Glomerular visceral epithelial cell (primary cell): Measurements from ENCODE around the gene HSPA5.

ENCODE experiments used
- DNase-seq: peaks from one replicate; pipeline ENCODE4 v3.0.0-alpha.2; 2016; ENCODE audit errors: extremely low spot score

HSPA5 gene

DNA sequence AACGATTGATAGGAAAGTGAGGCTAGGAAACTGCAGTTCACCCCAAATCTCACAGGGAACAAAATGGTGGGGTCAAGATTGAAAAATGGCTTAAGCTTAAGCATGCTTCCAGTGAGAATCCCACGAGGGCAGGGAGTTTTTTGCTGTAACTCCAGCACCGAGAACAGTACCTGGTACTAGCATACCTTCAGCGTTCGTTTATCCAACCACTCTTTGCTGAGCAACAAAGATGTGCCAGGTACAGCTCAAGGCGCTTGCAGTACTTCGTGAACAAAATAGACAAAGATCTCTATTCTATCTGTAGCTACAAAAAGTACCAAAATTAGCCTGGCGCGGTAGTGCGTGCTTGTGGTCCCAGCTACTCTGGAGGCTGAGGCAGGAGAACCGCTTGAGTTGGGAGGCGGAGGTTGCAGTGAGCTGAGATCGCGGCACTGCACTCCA, 50.8 kb downstream of the HSPA5 start:
- no peak for DNase-seq

- DNase-seq: peak; percentile 92
Measured at GRCh38 chr9:125189361-125190289, 51.5 kb downstream of the HSPA5 start, which contains the start of gene PPP6C. Gene PPP6C, minus strand, starts transcription at chr9:125189803. Its CDS starts 85 bp downstream, at chr9:125189718.

DNA sequence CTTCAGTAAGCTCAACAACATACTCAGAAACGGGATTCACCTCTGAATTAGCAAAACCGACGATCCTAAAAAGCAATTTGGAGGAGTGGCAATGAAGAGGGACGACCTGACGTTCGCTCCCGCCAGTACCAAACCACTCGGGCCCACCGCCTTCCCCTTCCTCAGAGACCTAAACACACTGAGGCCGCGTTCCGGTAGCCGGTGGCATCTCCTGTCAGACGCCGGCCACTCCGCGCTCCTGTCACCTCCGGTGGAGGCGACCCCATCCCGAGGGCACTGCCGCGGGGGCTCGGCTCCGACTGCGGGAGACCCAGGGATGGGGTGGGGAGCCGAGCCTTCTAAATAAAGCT, 52.2 kb downstream of the HSPA5 start:
- DNase-seq: no peak
